GM23338 (cell line): ENCODE measurements around the gene RBM45. TPM values are rescaled to one million over a fixed set of nuclear protein-coding genes. Genes with fewer than 3 reads are reported as not detected.
"Not testable (repeated sequence)": the region's sequence is repeated elsewhere in the genome, so short reads cannot be mapped to it uniquely, and the experiment has no call there.

Experiments used
- ATAC-seq: fragments of 200-7000 bp; cut with Tn5 transposase; 3 replicates; pipeline ENCODE4 v1.9.1; 2020
- DNase-seq: peaks from one replicate; pipeline ENCODE4 v3.0.0-alpha.2; 2015; ENCODE audit warnings: low spot score
- H2AFZ ChIP-seq: fragments of 200-600 bp; sonication (generic); 2 replicates; pipeline ENCODE4 v1.8.0; 2016; ENCODE audit warnings: antibody characterized with exemption, mild to moderate bottlenecking, moderate library complexity
- H3F3A ChIP-seq: fragments of 200-600 bp; sonication (generic); replicated peaks from 2 replicates; pipeline ENCODE4 v1.8.0; 2017; ENCODE audit warnings: antibody characterized with exemption, mixed run types, low read depth
- H3K27ac ChIP-seq: fragments of 200-600 bp; sonication (generic); 2 replicates; pipeline ENCODE4 v1.6.1; 2016; ENCODE audit warnings: low read depth
- H3K27me3 ChIP-seq: fragments of 200-600 bp; sonication (generic); 2 replicates; pipeline ENCODE4 v1.8.0; 2016; ENCODE audit warnings: mild to moderate bottlenecking, mixed run types, moderate library complexity; ENCODE audit not compliant: insufficient read depth
- H3K36me3 ChIP-seq: fragments of 200-600 bp; sonication (generic); 2 replicates; pipeline ENCODE4 v1.8.0; 2016; ENCODE audit warnings: mild to moderate bottlenecking; ENCODE audit not compliant: insufficient read depth
- H3K4me1 ChIP-seq: fragments of 200-600 bp; sonication (generic); 2 replicates; pipeline ENCODE4 v1.8.0; 2016; ENCODE audit warnings: mild to moderate bottlenecking, moderate library complexity; ENCODE audit not compliant: insufficient read depth
- H3K4me2 ChIP-seq: fragments of 200-600 bp; sonication (generic); 2 replicates; pipeline ENCODE4 v1.7.1; 2017; ENCODE audit warnings: mixed run types
- H3K4me3 ChIP-seq: fragments of 200-600 bp; sonication (generic); 2 replicates; pipeline ENCODE4 v1.6.1; 2016; ENCODE audit warnings: mixed run types
- H3K79me2 ChIP-seq: fragments of 200-600 bp; sonication (generic); replicated peaks from 2 replicates; pipeline ENCODE4 v1.8.0; 2017; ENCODE audit warnings: mild to moderate bottlenecking; ENCODE audit not compliant: insufficient read depth
- H3K9me2 ChIP-seq: fragments of 200-600 bp; sonication (generic); 2 replicates; pipeline ENCODE4 v1.8.0; 2017; ENCODE audit not compliant: insufficient read depth
- H4K20me1 ChIP-seq: fragments of 200-600 bp; sonication (generic); replicated peaks from 2 replicates; pipeline ENCODE4 v1.8.0; 2017; ENCODE audit warnings: mild to moderate bottlenecking; ENCODE audit not compliant: insufficient read depth
- H3K27ac Mint-ChIP-seq: 2 replicates; pipeline ENCODE4 v1.8.0; 2020; ENCODE audit warnings: inconsistent platforms, mild to moderate bottlenecking, moderate library complexity, mixed read lengths
- H3K27me3 Mint-ChIP-seq: 3 replicates; pipeline ENCODE4 v1.8.0; 2022; ENCODE audit warnings: low read depth, mild to moderate bottlenecking, moderate library complexity, mixed read lengths, inconsistent platforms; ENCODE audit not compliant: insufficient read depth, poor library complexity
- H3K36me3 Mint-ChIP-seq: 3 replicates; pipeline ENCODE4 v1.8.0; 2021; ENCODE audit warnings: low read depth, mild to moderate bottlenecking, inconsistent platforms, moderate library complexity, mixed read lengths
- H3K4me1 Mint-ChIP-seq: 3 replicates; pipeline ENCODE4 v1.8.0; 2020; ENCODE audit warnings: mild to moderate bottlenecking, inconsistent platforms, mixed read lengths
- H3K4me3 Mint-ChIP-seq: 3 replicates; pipeline ENCODE4 v1.8.0; 2021; ENCODE audit warnings: moderate library complexity, mild to moderate bottlenecking, inconsistent platforms, mixed read lengths
- H3K9me3 Mint-ChIP-seq: 3 replicates; pipeline ENCODE4 v1.8.0; 2020; ENCODE audit warnings: moderate library complexity, mild to moderate bottlenecking, inconsistent platforms, mixed read lengths
- CREB1 ChIP-seq: fragments of 250-450 bp; sonication (Bioruptor Pico); IDR thresholded peaks from 2 replicates; pipeline ENCODE4 v1.5.0; 2020; ENCODE audit warnings: low read depth, mild to moderate bottlenecking, moderate library complexity
- CTCF ChIP-seq, 2 experiments: fragments of 200-600 bp in 1 of 2; sonication (generic) in 1 of 2; conservative IDR thresholded peaks; 2 replicates each; pipeline versions ENCODE4 v1.5.1 to v1.6.1; 2016 to 2017; ENCODE audit warnings: antibody characterized with exemption in 2 of 2, low read depth in 2 of 2, mild to moderate bottlenecking in 2 of 2, moderate library complexity in 1 of 2
- ETS1 ChIP-seq: IDR thresholded peaks from 2 replicates; pipeline ENCODE4 v1.6.1; 2016; ENCODE audit warnings: antibody characterized with exemption
- JUNB ChIP-seq: IDR thresholded peaks from one replicate; pipeline ENCODE4 v1.6.1; 2016; ENCODE audit warnings: antibody characterized with exemption; ENCODE audit not compliant: unreplicated experiment
- REST ChIP-seq: IDR thresholded peaks from one replicate; pipeline ENCODE4 v1.6.1; 2018; ENCODE audit warnings: antibody characterized with exemption; ENCODE audit not compliant: unreplicated experiment
- STAT1 ChIP-seq: IDR thresholded peaks from one replicate; pipeline ENCODE4 v1.6.1; 2016; ENCODE audit warnings: antibody characterized with exemption; ENCODE audit not compliant: unreplicated experiment
- ZNF331 ChIP-seq: fragments of 250-450 bp; sonication (Bioruptor Pico); IDR thresholded peaks from 2 replicates; pipeline ENCODE4 v1.5.0; 2020; ENCODE audit warnings: low read depth, mild to moderate bottlenecking, moderate library complexity
- polyA plus RNA-seq: library from polyadenylated mRNA; unstranded; fragments of >200 nt; fragmentation: Nextera tagmentation; extraction: Ambion mirVana; gene quantifications from 2 replicates; pipeline ENCODE4 v1.2.1, GENCODE V29; 2016
- total RNA-seq: library from RNA; depleted of rRNA; stranded (reverse); fragments of >200 nt; shearing (Covaris generic); gene quantifications from 2 replicates; pipeline ENCODE4 v1.2.3, GENCODE V29; 2014

The RBM45 gene
- total and polyA plus RNA-seq, 2 experiments from 2014 or later = 15.8 to 17.1 TPM

GRCh38 chr2:178076130-178076529, 36.1 kb upstream of the RBM45 start:
- Histone ChIP-seq H3K36me3 (no peaks in the 10 kb centered on the region), H3K27me3 (peaks cover 27% of the 10 kb centered on the region), H4K20me1 (no peaks in the 10 kb centered on the region), H3K4me1 (peaks cover 6% of the 10 kb centered on the region; the same call in 1 of the 2 replicates), H3K4me3 (no peak overlapping the region), H3K27ac (no peak overlapping the region), H3K4me2 (no peak overlapping the region), H3F3A (no peaks in the 10 kb centered on the region), H3K79me2 (no peaks in the 10 kb centered on the region), H2AFZ (no peak overlapping the region), H3K9me2 (peaks cover 7% of the 10 kb centered on the region; the same call in 1 of the 2 replicates)
- Mint-ChIP-seq H3K4me1 (peaks cover 9% of the 10 kb centered on the region), H3K27ac (no peak overlapping the region), H3K36me3 (no peaks in the 10 kb centered on the region), H3K4me3 (no peak overlapping the region), H3K9me3 (no peaks in the 10 kb centered on the region; the same call in 2 of the 3 replicates), H3K27me3 (peaks cover 15% of the 10 kb centered on the region)
- DNase-seq (no peak), ATAC-seq (no peak)
- TF ChIP-seq CREB1 (CRISPR knock-in tag) (no peak), REST (no peak)

DNA sequence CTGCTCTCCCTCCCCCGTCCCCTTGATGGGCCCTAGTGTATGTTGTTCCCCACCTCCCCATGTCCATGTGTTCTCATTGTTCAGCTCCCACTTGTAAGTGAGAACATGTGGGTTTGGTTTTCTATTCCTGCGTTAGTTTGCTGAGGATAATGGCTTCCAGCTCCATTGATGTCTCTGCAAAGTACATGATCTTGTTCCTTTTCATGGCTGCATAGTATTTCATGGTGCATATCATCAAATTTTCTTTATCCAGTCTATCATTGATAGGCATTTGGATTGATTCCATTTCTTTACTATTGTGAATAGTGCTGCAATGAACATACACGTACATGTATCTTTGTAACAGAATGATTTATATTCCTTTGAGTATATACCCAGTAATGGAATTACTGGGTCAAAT, 33.0 kb upstream of the RBM45 start:
- H3K4me1 ChIP-seq = peaks cover 12% of the 10 kb centered on the region
- H3K9me3 Mint-ChIP-seq, H3K4me2 ChIP-seq, H3K27ac Mint-ChIP-seq, H4K20me1 ChIP-seq, DNase-seq, H3K4me3 Mint-ChIP-seq, H3K79me2 ChIP-seq, H3K4me3 ChIP-seq, H2AFZ ChIP-seq, H3F3A ChIP-seq, H3K9me2 ChIP-seq, H3K27me3 ChIP-seq, H3K36me3 Mint-ChIP-seq, ATAC-seq, H3K4me1 Mint-ChIP-seq, H3K27me3 Mint-ChIP-seq, H3K36me3 ChIP-seq, H3K27ac ChIP-seq: not testable (repeated sequence)

- Histone ChIP-seq H3K27me3 (no peaks in the 10 kb centered on the region), H3K27ac (no peak overlapping the region), H2AFZ (no peak overlapping the region; the same call in 1 of the 2 replicates), H3K4me1 (peaks cover 12% of the 10 kb centered on the region), H3K4me3 (no peak overlapping the region), H3K4me2 (no peak overlapping the region), H3K79me2 (no peaks in the 10 kb centered on the region), H3K36me3 (no peaks in the 10 kb centered on the region), H3K9me2 (peaks cover 3% of the 10 kb centered on the region; the same call in 1 of the 2 replicates), H4K20me1 (no peaks in the 10 kb centered on the region), H3F3A (no peaks in the 10 kb centered on the region)
- TF ChIP-seq ETS1 (no peak), CREB1 (CRISPR knock-in tag) (no peak), REST (no peak), ZNF331 (no peak), STAT1 (no peak), JUNB (no peak), CTCF (conservative IDR thresholded peaks at IDR 0.05; ENCODE audit: low read depth in 2 of 2) (no peak)
- Mint-ChIP-seq H3K36me3 (no peaks in the 10 kb centered on the region), H3K9me3 (no peaks in the 10 kb centered on the region; the same call in 2 of the 3 replicates), H3K4me1 (peaks cover 6% of the 10 kb centered on the region), H3K27ac (no peak overlapping the region), H3K4me3 (no peak overlapping the region), H3K27me3 (peaks cover 1% of the 10 kb centered on the region)
- no peak for ATAC-seq
- DNase-seq = no peak
Measured at GRCh38 chr2:178082408-178083045, 29.7 kb upstream of the RBM45 start.
